GM12864 (cell line): ENCODE measurements around the gene NPLOC4.

Experiments
- DNase-seq: peaks from one replicate; pipeline ENCODE4 v3.0.0-alpha.2; 2011; ENCODE audit warnings: low read depth
- H3K4me3 ChIP-seq: 2 replicates; pipeline ENCODE4 v1.5.1; 2011; ENCODE audit warnings: mild to moderate bottlenecking, low read depth, low read length, control low read depth
- TF ChIP-seq, protein P1 (sequence below): IDR thresholded peaks from 2 replicates; pipeline ENCODE4 v1.5.1; 2011; ENCODE audit warnings: low read depth, mild to moderate bottlenecking, moderate library complexity, low read length, control low read depth, inconsistent platforms; ENCODE audit errors: missing control alignments

The NPLOC4 gene

DNA sequence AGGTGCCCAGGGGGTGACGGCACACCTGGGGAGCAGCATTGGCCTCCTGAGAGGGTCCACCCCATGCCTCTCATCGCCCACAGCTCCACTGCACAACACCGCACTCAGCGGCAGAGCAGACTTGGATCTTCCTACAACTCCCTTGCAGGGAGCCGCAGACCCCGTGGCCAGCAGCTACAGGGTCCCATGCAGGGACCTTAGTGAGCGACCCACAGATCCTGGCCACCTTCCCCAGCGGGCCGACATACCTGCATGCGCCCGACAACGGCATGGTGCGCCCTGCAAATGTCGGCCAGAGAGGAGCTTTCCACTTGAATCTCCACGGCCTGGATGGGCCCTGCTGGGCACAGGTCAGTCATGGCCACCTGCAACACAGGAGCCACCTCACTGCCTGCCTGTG lies 93.2 kb downstream of the NPLOC4 start:
- H3K4me3 ChIP-seq: no peak overlapping the region
- no peak for DNase-seq
- TF ChIP-seq, protein P1, sequence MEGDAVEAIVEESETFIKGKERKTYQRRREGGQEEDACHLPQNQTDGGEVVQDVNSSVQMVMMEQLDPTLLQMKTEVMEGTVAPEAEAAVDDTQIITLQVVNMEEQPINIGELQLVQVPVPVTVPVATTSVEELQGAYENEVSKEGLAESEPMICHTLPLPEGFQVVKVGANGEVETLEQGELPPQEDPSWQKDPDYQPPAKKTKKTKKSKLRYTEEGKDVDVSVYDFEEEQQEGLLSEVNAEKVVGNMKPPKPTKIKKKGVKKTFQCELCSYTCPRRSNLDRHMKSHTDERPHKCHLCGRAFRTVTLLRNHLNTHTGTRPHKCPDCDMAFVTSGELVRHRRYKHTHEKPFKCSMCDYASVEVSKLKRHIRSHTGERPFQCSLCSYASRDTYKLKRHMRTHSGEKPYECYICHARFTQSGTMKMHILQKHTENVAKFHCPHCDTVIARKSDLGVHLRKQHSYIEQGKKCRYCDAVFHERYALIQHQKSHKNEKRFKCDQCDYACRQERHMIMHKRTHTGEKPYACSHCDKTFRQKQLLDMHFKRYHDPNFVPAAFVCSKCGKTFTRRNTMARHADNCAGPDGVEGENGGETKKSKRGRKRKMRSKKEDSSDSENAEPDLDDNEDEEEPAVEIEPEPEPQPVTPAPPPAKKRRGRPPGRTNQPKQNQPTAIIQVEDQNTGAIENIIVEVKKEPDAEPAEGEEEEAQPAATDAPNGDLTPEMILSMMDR: no peak

- no peak overlapping the region for H3K4me3 ChIP-seq
- DNase-seq: no peak
- TF ChIP-seq, protein P1: no peak
Measured at GRCh38 chr17:81543339-81543675, 93.6 kb downstream of the NPLOC4 start.

DNA sequence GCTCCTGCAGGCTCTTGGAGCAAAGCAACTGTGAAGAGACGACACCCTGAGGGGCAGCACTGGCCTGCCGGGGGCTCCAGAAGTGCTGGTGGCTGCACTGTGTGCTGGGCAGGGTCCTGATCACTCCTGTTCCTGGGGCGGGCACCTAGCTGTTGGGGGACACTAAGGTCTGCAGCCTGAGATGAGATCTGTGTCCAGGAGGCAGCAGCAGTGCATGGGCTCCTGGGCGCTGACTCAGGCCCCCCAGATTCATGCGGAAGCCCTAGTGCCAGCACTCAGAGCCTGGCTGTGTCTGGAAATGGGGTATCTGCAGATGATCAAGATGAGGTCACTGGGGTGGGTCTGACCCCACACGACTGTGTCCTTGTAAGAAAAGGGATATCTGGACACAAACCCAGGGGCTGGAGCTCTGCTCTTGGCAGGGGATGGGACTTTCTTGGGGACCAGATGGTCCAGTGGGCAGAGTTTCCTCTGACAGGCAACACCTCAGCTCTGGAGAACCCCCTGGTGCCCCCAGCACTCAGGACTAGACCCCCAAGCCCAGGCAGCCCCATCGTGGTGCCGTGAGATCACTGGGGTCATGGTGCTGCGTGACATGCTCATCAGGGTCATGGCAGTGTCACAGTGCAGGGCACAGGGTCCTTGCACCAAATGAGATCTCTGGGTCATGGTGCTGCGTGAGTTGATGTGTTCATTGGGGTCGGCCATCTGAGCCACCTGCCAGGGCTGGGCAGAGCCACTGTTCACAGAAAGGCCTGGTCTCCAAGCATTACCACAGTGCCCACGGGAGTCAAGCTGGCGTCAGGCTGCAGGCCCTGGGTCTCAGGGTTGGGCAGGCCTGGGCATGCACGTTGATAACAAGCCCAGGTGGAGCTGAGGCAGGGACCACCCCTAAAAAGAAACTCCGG lies 94.2 kb downstream of the NPLOC4 start:
- DNase-seq: no peak
- H3K4me3 ChIP-seq: no peak overlapping the region
- TF ChIP-seq, protein P1: no peak

- no peak for DNase-seq
- TF ChIP-seq, protein P1: no peak
- no peak overlapping the region for H3K4me3 ChIP-seq
Measured at GRCh38 chr17:81541123-81541522, 95.8 kb downstream of the NPLOC4 start.

GRCh38 chr17:81540676-81541027 lies 96.3 kb downstream of the NPLOC4 start:
- H3K4me3 ChIP-seq: no peak overlapping the region
- DNase-seq: no peak
- TF ChIP-seq, protein P1: no peak

GRCh38 chr17:81539961-81540675 lies 96.8 kb downstream of the NPLOC4 start:
- TF ChIP-seq, protein P1: no peak
- no peak for DNase-seq
- H3K4me3 ChIP-seq: no peak overlapping the region

DNA sequence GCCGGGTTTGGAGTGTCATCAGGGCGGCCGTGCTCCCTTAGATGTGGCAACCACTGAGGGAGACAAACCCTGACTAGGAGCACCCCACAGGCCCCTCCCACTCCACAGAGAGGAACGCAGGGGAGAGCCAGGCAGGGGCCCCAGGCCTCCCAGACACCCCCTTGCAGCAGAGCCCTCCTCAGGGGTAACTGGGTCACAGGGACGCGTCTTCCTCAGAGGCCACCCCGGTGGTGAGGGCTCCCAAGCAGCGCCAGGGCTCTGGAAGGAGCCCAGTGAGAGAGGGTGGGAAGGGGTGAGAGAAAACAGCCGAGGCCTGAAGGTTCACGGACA lies 97.4 kb downstream of the NPLOC4 start:
- no peak for DNase-seq
- TF ChIP-seq, protein P1: no peak

More for the DNA sequence above, 97.4 kb downstream of the NPLOC4 start:
- H3K4me3 ChIP-seq: no peak overlapping the region
